A172 (cell line): ENCODE measurements around the gene PCP4L1. TPM values are rescaled to one million over a fixed set of nuclear protein-coding genes. Genes with fewer than 3 reads are reported as not detected.
"Not testable (repeated sequence)": the region's sequence is repeated elsewhere in the genome, so short reads cannot be mapped to it uniquely, and the experiment has no call there.

Experiments
- DNase-seq: peaks from one replicate; pipeline ENCODE4 v3.0.0-alpha.2; 2015; ENCODE audit warnings: low spot score
- total RNA-seq: library from RNA; depleted of rRNA; stranded (reverse); fragments of >200 nt; shearing (Covaris generic); gene quantifications from 2 replicates; pipeline ENCODE4 v1.2.3, GENCODE V29; 2014; rRNA removed

The PCP4L1 gene
- total RNA-seq = not detected in 2 replicates

DNA sequence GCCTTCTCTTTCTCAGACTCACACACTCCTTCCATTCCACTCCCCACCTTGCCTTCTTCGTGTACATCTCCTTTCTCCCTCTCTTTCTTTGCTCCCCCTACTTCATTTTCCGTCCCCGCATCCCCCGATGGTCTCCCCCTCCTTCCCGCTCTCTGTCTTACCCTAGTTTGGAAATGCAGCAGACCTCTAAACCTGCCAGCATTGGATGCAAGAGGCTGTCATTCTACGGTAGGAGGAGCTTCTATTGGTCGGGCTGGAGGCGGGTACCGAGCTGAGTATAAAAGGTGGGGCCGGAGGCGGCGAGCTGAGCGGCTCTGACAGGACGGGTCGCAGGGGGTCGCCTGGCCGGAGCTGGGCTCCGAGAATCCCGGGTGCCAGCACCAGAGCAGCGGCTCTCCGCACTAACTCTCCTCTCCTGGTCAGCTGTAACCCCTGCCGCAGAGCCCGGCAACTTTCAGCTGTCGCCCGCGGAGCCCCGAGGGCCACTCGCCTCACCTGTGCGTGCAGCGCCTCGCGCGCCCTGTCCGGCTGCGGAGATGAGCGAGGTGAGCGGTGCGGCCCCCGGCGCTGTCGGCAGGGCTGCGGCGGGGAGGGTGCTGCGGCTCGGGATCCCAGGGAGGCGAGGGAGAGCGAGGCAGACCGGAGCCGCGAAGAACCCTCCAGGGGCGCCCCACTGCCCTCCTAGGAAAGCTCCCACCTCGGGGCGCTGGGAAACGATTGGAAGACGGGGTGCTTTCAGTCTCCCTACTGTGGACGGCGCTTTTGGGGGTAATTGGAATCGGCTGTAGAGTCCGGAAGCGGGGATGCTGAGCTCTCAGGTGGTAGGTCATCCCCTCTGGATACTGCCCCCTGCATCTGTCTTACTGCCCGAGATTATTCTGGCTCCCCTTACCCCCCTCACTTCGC is at the start of gene PCP4L1:
PCP4L1 (plus strand) TSS at position 307 of the 906 bp plus-strand sequence; CDS start at position 537, 230 bp downstream.
- DNase-seq = no peak

DNA sequence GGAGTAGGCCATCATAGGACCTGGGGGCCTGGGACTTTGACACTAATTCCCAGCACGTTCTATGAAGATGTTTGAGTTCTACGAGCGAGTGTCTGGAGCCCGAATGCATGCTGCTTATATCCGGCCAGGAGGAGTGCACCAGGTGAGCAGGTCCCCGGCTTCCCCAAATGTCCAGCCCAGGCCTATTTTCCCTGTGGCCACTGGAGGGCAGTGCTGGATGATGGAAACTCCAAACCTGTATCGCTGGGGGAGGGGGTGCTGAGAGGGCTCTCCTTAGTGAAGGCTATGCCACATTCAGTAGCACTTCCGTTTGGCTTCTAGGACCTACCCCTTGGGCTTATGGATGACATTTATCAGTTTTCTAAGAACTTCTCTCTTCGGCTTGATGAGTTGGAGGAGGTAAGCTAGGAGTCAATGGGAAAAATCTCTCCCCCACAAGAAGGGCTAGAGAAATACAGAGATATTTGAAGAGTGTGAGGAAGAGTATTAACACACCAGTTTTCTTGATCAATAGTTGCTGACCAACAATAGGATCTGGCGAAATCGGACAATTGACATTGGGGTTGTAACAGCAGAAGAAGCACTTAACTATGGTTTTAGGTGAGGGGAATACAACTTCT is 48.6 kb upstream of the PCP4L1 start:
- DNase-seq = peak; percentile 83

DNA sequence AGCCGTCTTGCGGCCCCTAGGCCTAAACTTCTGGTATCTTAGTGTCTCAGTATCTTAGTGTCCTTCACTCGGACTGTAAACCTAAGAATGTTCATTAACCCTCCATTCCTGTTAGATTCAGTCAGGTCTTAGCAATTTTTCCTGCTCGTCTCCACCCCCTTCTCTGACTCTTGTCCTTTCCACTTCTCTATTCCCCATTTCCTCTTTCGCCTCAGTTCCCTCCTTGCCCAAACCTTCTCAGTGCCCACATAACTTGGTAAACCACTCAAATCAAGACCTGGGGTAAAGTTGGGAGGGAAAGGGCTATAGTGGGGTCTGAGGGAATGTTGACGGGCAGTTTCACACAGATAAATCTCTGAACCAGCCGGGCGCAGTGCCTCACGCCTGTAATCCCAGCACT is 44.2 kb upstream of the PCP4L1 start:
- no peak for DNase-seq

DNA sequence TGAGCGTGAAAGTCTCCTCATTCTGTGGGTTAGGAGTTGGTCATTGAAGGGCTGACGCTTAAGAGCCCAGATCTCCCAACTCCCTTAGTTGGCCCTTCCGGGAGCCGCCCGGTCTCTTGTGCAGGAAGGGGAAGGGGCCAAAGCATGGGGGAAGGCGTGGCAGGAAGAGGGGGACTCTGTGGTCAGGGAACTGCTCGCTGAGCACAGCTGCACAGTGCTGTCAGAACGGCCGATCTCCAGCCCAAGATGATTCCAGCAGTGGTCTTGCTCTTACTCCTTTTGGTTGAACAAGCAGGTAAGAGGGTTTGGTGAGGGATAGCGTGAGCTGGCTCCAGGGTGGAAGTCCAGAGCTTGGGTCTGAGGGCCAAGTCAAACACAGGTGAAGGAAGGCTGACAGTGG is 43.5 kb upstream of the PCP4L1 start, which contains the start of gene FCER1G:
FCER1G (plus strand) TSS at position 220 of the 400 bp plus-strand sequence; CDS start at position 247, 27 bp downstream.
- DNase-seq = no peak

DNA sequence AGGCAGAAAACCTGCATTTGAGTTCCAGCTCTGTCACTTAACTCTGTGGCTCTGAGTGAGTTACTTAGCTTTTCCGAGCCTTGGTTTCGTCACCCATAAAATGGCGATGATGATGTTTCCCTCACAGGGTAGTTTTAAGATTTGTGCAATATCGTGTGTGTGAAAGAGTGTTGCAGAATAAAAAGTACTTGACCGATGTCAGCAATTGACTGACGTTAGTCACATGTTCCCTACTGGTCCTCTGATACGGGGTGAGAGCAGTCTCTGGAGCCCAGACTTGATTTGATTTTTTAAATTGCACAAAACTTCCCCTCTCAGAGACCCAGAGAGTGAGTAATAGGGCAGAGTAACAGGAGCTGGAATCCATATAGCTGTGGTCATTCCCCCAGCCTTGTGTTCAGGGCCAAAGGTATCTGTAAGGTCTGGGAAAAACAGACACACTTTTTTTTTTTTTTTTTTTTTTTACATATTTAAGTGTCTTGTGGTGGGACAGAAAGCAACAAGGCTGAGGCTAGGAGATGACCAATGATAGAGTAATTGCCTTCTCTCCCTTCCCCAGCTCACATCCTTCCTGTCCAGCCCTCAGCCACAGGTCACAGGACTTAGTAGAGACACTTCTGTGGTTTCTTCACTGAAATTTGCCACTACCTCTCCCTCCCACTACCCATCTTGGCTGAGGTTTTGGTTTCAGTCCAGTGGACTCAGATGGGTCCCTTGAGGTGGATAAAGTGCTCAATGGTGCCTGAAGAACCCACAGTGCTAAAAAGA is 41.4 kb upstream of the PCP4L1 start:
- peak; percentile 73 for DNase-seq

DNA sequence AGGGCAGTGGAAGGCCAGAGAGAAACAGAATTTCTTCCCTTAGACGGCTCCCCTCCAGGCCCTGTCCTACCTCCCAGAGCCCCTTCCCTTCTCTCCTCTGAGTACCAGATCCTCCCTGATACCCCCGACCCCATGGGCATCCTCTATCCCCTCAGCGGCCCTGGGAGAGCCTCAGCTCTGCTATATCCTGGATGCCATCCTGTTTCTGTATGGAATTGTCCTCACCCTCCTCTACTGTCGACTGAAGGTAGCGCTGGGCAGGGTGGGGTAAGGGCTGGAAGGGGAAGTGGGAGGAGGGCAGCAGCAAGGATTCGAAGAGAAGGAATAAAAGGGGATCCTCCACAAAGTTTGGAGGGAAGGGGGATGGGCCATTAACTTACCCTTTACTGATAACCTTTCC is 40.7 kb upstream of the PCP4L1 start:
- no peak for DNase-seq

DNA sequence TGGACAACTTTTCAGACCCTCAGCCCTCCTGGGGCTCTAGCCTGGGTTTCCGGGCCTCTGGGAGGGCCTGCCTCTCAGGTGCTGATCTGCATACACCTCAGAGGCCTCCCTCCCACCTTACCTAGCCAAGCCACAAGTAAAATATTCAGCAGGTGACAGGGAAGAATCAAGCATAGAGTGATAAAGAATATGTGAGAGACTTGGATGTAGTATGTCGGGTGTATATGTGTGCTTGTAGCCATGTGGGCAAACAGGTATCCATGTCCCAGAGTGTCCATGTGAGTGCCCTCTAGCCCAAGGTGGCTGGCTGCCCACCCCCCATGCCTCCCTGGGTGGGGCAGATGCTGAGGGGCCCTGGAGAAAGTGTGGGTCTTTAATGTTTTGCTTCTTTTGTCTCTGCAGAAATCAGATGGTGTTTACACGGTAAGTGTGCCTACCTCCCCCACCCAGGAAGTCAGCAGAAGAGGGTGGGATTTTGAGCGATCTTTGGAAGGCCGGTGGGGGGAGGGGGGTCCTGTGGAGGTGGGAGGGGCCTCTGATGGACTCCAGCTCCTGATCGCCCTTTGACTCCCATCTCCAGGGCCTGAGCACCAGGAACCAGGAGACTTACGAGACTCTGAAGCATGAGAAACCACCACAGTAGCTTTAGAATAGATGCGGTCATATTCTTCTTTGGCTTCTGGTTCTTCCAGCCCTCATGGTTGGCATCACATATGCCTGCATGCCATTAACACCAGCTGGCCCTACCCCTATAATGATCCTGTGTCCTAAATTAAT is 40.1 kb upstream of the PCP4L1 start:
- DNase-seq = no peak

DNA sequence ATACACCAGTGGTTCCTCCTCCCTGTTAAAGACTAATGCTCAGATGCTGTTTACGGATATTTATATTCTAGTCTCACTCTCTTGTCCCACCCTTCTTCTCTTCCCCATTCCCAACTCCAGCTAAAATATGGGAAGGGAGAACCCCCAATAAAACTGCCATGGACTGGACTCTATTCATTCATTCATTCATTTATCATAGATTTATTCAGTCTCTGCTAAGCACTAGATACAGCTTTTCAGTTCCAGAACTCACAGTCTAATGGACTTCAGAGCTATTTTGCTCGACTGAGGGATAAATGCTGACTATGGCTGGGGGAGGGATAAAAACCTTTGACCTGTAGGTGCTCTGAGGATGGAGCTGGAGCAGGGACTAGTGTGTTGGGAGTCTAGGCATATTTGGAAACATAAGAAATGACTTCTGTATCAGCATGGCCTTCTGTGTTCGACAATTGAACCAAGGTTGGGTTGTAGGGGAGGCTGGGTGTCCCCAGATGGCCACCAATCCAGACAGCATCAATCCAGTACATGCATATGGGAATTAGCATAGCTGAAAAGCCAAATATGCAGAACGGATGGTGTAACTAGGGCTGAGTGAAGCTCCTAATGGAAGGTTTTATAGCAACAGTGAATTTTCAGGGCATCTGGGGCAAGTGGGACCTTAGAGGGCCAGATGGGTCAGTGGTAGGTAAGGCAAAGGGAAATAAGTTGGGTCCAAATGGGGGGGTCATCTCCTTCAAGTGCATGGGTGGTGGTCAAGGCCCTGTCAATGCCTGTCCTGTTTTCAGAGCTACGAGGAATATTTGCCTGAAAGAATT is 39.3 kb upstream of the PCP4L1 start:
- DNase-seq = no peak

DNA sequence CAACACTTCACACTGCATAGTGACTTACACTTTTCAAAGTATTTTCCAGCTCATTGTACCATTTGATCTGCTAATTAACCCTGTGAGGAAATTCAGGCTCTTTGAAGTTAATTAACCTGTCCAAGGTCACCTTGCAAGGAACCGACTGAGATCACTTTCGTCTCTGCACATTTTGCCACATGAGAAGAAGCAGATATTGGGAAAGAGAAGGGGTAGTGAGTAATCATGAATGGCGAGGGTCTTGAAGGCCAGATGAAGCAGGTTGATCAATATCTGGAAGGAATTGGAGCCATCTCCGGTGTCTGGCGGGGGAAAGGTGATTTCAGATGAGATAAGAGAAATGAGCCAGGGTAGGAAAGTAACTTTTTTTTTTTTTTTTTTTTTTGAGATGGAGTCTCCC is 38.5 kb upstream of the PCP4L1 start:
- DNase-seq = no peak

DNA sequence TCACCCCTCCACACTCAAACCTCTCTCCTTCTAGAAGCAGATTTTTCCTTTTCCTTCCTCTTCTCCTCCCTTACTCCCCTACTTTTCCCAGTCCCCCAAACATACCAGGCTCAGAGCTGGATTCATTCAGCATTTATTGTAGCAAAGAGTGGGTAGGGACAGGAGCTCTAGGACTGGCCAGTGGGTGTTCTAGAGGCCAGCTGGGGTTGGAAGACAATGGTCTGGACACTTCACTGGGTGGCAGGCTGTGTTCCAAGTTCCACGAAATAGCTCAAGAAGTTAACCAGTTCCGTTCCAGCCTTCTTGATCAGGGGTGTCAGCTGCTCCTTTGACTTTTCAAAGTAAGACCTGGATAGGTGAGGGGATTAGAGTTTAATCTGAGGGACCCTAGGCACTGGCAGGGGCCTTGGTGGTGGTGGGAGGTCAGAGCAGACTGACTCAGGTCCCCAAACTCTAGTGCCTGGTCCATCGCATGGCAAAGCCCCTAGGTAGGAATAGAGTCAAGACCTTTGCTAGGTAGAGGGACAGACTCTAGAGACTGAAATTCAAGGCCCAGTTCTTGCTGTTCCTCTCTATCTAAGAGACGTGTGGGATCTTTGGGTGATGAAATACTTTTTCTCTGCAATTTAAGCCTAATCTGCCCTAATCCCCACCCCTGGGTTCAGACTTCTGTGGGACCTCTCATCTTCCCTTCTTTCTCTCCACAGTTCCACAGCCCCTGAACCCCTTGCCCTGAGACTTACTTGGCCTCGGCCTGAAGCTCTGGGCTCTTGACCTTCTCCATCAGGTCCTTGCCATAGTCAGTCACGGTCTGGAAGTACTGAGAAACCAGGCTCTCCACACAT is 36.1 kb upstream of the PCP4L1 start:
- no peak for DNase-seq

DNA sequence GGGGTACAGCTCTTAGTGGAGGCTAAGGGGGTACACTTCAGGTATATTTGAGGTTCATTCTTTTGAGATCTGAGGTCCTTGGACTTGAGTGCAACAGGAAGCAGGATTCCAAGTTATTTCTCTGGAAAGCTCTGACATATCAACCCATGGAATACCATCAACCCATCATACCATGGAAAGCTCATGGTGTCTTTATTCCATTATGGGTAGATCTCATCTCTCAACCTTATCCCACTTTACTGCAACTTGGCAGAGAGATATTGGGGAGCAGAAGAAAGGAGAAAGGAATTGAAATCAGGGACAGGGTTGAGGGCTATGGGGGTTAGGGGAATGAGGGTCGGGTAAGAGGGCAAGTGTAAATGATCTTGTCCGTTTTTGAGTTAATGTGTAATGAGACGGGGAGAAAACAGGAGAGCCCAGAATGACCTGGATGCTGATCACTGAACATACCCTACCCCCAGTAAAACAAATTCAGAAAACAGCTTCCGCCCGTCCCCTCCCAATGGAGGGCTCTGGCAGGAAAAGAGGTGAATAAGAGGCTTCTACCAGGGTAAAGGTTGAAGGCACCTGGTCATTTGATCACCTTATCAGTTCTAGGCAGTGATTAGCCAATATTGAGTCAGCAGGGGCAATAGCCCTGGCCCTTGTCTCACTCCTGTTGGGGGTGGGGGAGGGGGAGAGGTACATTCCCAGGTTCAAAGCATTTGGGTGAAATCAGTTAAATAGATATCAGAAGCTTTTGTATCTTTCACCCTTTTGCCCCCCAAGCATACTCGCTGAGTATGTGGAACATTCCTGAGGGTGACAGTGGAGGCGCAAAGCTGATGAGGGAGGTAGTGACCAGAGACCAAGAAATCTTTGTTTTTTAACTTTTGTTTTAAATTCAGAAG is 34.5 kb upstream of the PCP4L1 start:
- no peak for DNase-seq

DNA sequence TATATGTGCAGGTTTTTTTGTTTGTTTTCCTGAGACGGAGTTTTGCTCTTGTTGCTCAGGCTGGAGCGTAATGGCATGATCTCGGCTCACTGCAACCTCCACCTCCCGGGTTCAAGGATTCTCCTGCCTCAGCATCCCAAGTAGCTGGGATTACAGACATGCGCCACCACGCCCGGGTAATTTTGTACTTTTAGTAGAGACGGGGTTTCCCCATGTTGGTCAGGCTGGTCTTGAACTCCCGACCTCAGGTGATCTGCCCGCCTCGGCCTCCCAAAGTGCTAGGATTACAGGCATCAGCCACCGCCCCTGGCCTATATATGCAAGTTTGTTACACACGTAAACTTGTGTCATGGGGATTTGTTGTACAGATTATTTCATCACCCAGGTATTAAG is 33.9 kb upstream of the PCP4L1 start:
- DNase-seq = not testable (repeated sequence)

DNA sequence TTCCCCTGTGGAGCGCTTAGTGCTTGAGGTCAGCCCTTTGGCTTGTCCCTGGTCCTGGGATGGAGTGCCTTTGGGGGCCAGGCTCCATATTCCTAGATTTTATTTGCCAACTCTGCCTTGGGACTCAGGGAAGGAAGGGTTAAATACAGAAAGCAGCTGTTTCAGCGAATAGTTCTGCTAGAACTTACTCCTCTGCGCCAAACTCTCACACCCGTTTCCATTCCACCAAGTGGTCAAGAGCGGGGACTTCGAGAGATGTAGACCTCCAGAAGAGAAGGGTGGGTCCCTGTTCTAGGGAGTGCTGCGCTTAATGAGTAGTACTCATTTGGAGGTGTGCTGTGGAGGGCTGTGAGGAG is 33.4 kb upstream of the PCP4L1 start:
- DNase-seq = no peak

DNA sequence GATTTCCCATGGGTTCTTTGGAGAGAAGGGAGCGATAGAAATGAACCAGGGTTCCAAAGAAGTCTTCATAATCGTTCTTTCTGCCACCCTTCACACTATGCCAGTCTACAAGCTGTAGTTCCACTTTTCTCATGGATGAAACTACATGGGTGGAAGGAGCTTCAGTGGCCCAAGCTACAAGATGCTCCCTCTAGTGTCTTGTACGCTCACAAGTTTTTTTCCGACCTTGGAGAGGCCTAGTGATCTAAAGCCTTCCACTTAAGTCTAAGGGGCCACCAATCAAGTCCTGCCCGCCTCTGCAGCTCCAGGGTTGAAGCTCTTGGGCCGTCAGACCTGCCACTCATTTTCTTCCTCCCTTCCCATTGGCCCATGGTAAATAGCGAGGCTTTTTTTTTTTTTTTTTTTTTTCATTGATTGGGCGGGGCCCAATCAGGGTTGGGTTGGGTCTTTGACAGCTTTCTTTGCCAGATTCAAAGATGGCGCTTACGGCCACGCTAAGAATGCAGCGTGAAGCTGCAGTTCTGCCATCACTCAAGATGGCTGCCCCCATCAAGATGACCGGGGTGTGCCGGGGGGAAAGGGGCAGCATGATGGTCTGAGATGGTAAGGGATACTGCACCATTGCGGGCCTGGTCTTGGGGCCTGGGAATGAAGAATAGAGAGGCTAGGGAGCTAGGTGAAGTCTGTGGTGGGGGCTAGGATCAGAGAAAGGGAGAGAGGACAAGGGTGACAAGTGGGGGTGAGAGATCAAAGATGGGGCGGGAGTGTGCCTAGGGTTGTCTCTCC is 32.8 kb upstream of the PCP4L1 start, which contains the start of gene TOMM40L:
TOMM40L (plus strand) TSS at position 527 of the 786 bp plus-strand sequence. CDS start 430 bp downstream, outside the sequence.
- DNase-seq = peak; percentile 100

DNA sequence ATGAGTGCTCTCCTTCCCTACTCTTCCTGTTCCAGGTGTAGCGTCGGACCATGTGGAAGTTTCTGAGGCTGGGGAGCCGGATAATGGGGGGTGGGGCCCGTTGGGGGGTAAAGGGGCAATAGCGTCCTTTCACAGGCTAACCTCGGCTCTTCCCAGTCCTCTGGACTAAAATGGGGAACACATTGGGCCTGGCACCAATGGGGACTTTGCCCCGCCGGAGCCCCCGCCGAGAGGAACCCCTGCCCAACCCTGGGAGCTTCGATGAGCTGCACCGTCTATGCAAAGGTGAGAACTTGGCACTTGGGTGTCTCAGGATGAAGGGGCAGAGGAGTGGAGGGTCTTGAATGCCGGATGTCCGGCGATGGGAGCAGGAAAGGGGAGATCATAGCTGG is 32.2 kb upstream of the PCP4L1 start:
- no peak for DNase-seq

DNA sequence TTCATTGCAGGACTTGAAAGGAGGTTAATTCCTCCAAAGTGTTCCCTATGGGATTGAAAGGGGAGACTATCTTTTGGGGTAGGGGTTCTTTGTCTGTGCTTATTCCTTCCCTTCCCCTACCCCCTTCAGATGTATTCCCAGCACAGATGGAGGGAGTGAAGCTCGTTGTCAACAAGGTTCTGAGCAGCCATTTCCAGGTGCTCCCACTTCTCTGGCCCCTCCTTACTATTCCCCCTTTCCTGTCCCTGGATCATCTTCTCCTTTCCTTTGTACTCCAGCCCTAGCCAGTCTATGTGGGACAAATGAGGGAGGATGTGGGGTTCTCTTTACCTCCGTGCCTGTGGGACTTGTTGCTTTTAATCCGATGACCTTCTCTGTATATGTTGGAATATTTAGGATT is 31.8 kb upstream of the PCP4L1 start:
- DNase-seq = no peak

DNA sequence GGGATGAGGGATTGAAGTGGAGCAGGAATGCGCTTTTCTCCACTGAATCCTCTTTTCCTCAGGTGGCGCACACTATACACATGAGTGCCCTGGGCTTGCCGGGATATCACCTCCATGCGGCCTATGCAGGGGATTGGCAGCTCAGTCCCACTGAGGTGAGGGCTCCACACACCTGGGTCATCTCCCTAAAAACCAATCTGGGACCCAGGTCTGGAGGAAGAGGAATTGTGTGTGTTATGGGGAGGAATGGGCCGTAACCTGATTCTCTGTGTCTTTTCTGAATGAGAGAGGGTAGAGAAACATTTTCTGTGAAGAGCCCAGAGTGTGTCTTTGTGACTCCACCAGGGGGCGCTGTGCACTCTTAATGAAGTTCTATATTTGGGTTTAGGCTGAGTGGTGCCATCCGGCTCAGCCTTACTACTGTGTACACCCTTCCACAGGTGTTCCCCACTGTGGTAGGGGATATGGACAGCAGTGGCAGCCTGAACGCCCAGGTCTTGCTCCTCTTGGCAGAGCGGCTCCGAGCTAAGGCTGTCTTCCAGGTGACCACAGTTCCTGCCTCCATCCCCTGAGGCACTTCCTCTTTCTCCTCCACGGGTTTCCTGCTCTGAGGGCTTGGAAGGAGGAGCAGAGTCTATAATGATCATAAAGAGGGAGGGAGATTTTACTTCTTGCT is 31.2 kb upstream of the PCP4L1 start:
- peak; percentile 79 for DNase-seq
